ENCODE measurements around the gene NFE2L2. TPM values are rescaled to one million over a fixed set of nuclear protein-coding genes. Genes with fewer than 3 reads are reported as not detected.
"Not testable (repeated sequence)": the region's sequence is repeated elsewhere in the genome, so short reads cannot be mapped to it uniquely, and the experiment has no call there.

The NFE2L2 gene
- total and polyA plus RNA-seq, 2 experiments from 2014 or later, result 88.3 to 90.2 TPM

GRCh38 chr2:177221970-177222369 lies 42.6 kb downstream of the NFE2L2 start:
- TF ChIP-seq EZH2 (IDR thresholded peaks at IDR 0.05; ENCODE audit: borderline replicate concordance), result no peak
- TF ChIP-seq EZH2phosphoT487 (IDR thresholded peaks at IDR 0.05; ENCODE audit: low read depth, severe bottlenecking, unreplicated experiment), result no peak
- no peak for TF ChIP-seq CTCF (IDR thresholded peaks at IDR 0.05; ENCODE audit: poor library complexity)
- Histone ChIP-seq H3K36me3 (replicated peaks; ENCODE audit: insufficient read depth, low read depth) (peaks cover 7% of the 10 kb centered on the region), H3K4me2 (no peak overlapping the region), H4K20me1 (ENCODE audit: insufficient read depth, poor library complexity, severe bottlenecking) (peaks cover 36% of the 10 kb centered on the region), H3K27ac (no peak overlapping the region), H3K9me2 (replicated peaks; ENCODE audit: insufficient read depth) (no peaks in the 10 kb centered on the region), H3K9me3 (ENCODE audit: low read depth) (no peaks in the 10 kb centered on the region), H3K4me3 (no peak overlapping the region), H2AFZ (no peak overlapping the region), H3K27me3 (no peaks in the 10 kb centered on the region), H3K79me2 (peaks cover 44% of the 10 kb centered on the region), H3K4me1 (ENCODE audit: insufficient read depth) (peaks cover 4% of the 10 kb centered on the region)
- DNase-seq (ENCODE audit: low spot score), result no peak
- WGBS (ENCODE audit: low lambda C conversion rate, missing lambda C conversion rate), result 90% methylated on average over 3 of the region's 3 CpGs

GRCh38 chr2:177221534-177221933 lies 43.0 kb downstream of the NFE2L2 start:
- H3K4me2 ChIP-seq, result no peak overlapping the region
- DNase-seq (ENCODE audit: low spot score), result no peak
- H3K4me1 ChIP-seq (ENCODE audit: insufficient read depth), result peaks cover 4% of the 10 kb centered on the region
- no peak overlapping the region for H2AFZ ChIP-seq
- no peaks in the 10 kb centered on the region for H3K9me3 ChIP-seq (ENCODE audit: low read depth)
- H3K27me3 ChIP-seq, result no peaks in the 10 kb centered on the region
- 93% methylated on average over 3 of the region's 3 CpGs for WGBS (ENCODE audit: low lambda C conversion rate, missing lambda C conversion rate)
- no peak for TF ChIP-seq EZH2phosphoT487 (IDR thresholded peaks at IDR 0.05; ENCODE audit: low read depth, severe bottlenecking, unreplicated experiment)
- TF ChIP-seq CTCF (IDR thresholded peaks at IDR 0.05; ENCODE audit: poor library complexity), result no peak
- H3K36me3 ChIP-seq (replicated peaks; ENCODE audit: insufficient read depth, low read depth), result peaks cover 11% of the 10 kb centered on the region
- peaks cover 48% of the 10 kb centered on the region for H3K79me2 ChIP-seq
- no peaks in the 10 kb centered on the region for H3K9me2 ChIP-seq (replicated peaks; ENCODE audit: insufficient read depth)
- no peak overlapping the region for H3K27ac ChIP-seq
- peaks cover 41% of the 10 kb centered on the region for H4K20me1 ChIP-seq (ENCODE audit: insufficient read depth, poor library complexity, severe bottlenecking)
- no peak overlapping the region for H3K4me3 ChIP-seq

GRCh38 chr2:177219787-177220186 lies 44.7 kb downstream of the NFE2L2 start:
- Histone ChIP-seq H3K36me3 (replicated peaks; ENCODE audit: insufficient read depth, low read depth) (peaks cover 13% of the 10 kb centered on the region), H3K4me1 (ENCODE audit: insufficient read depth) (peaks cover 13% of the 10 kb centered on the region), H4K20me1 (ENCODE audit: insufficient read depth, poor library complexity, severe bottlenecking) (peaks cover 58% of the 10 kb centered on the region), H3K79me2 (peaks cover 66% of the 10 kb centered on the region)
- H3K4me2 ChIP-seq; H3K9me2 ChIP-seq (replicated peaks; ENCODE audit: insufficient read depth); H3K27ac ChIP-seq; H2AFZ ChIP-seq; H3K27me3 ChIP-seq; H3K9me3 ChIP-seq (ENCODE audit: low read depth); DNase-seq (ENCODE audit: low spot score); H3K4me3 ChIP-seq: not testable (repeated sequence)
- WGBS (ENCODE audit: low lambda C conversion rate, missing lambda C conversion rate), result 96% methylated on average over 2 of the region's 2 CpGs

- H3K79me2 ChIP-seq, result peaks cover 77% of the 10 kb centered on the region
- no peak overlapping the region for H2AFZ ChIP-seq
- peaks cover 14% of the 10 kb centered on the region for H3K4me1 ChIP-seq (ENCODE audit: insufficient read depth)
- 89% methylated on average over 5 of the region's 5 CpGs for WGBS (ENCODE audit: low lambda C conversion rate, missing lambda C conversion rate)
- H3K4me3 ChIP-seq, result no peak overlapping the region
- peaks cover 74% of the 10 kb centered on the region for H4K20me1 ChIP-seq (ENCODE audit: insufficient read depth, poor library complexity, severe bottlenecking)
- H3K36me3 ChIP-seq (replicated peaks; ENCODE audit: insufficient read depth, low read depth), result peaks cover 13% of the 10 kb centered on the region
- no peaks in the 10 kb centered on the region for H3K9me3 ChIP-seq (ENCODE audit: low read depth)
- TF ChIP-seq CTCF (IDR thresholded peaks at IDR 0.05; ENCODE audit: poor library complexity) (no peak), EZH2 (IDR thresholded peaks at IDR 0.05; ENCODE audit: borderline replicate concordance) (no peak), EZH2phosphoT487 (IDR thresholded peaks at IDR 0.05; ENCODE audit: low read depth, severe bottlenecking, unreplicated experiment) (no peak)
- H3K4me2 ChIP-seq, result no peak overlapping the region
- H3K27me3 ChIP-seq, result no peaks in the 10 kb centered on the region
- H3K9me2 ChIP-seq (replicated peaks; ENCODE audit: insufficient read depth), result no peaks in the 10 kb centered on the region
- no peak overlapping the region for H3K27ac ChIP-seq
- no peak for DNase-seq (ENCODE audit: low spot score)
These were observed 47.2 kb downstream of the NFE2L2 start for GRCh38 chr2:177217247-177217843.

Measured in hepatocyte (in vitro differentiated cells).